ENCODE results near the gene FRAS1.
A peak's percentile ranks its signal among the peaks of the same experiment; 100 is the strongest.
"Not testable (repeated sequence)": the region's sequence is repeated elsewhere in the genome, so short reads cannot be mapped to it uniquely, and the experiment has no call there.

The FRAS1 gene

GRCh38 chr4:78057135-78057599 is at the start of gene FRAS1:
TSS of gene FRAS1 (plus strand) at chr4:78057323. CDS start at chr4:78058010, 687 bp downstream.
- DNase-seq: peak; percentile 27 to 35

- DNase-seq: not testable (repeated sequence)
Measured at GRCh38 chr4:78011003-78011402, 46.1 kb upstream of the FRAS1 start.

- no peak for DNase-seq
Measured at GRCh38 chr4:78014889-78015886, 41.9 kb upstream of the FRAS1 start.

GRCh38 chr4:78018271-78019049 is 38.7 kb upstream of the FRAS1 start:
- DNase-seq: no peak

GRCh38 chr4:78019414-78019813 is 37.7 kb upstream of the FRAS1 start:
- DNase-seq: no peak

GRCh38 chr4:78020677-78021076 is 36.4 kb upstream of the FRAS1 start:
- no peak for DNase-seq

- DNase-seq: no peak
Measured at GRCh38 chr4:78022517-78022916, 34.6 kb upstream of the FRAS1 start.

GRCh38 chr4:78024085-78024484 is 33.0 kb upstream of the FRAS1 start:
- no peak for DNase-seq

GRCh38 chr4:78024576-78025091 is 32.5 kb upstream of the FRAS1 start:
- no peak for DNase-seq

GRCh38 chr4:78031417-78031950 is 25.6 kb upstream of the FRAS1 start:
- no peak for DNase-seq

GRCh38 chr4:78032446-78032845 is 24.7 kb upstream of the FRAS1 start:
- no peak for DNase-seq

GRCh38 chr4:78032929-78033328 is 24.2 kb upstream of the FRAS1 start:
- no peak for DNase-seq

GRCh38 chr4:78033861-78034260 is 23.3 kb upstream of the FRAS1 start:
- DNase-seq: no peak

GRCh38 chr4:78038704-78039103 is 18.4 kb upstream of the FRAS1 start:
- DNase-seq: no peak

GRCh38 chr4:78039678-78040077 is 17.4 kb upstream of the FRAS1 start:
- no peak for DNase-seq

GRCh38 chr4:78040431-78040830 is 16.7 kb upstream of the FRAS1 start:
- no peak for DNase-seq

- DNase-seq: no peak
Measured at GRCh38 chr4:78047366-78047765, 9.8 kb upstream of the FRAS1 start.

- DNase-seq: peak; percentile 20 to 29
Measured at GRCh38 chr4:78056265-78057129, 626 bp upstream of the FRAS1 start.

- peak; percentile 20 to 35 for DNase-seq
Measured at GRCh38 chr4:78057600-78058550, 752 bp downstream of the FRAS1 start.

- peak; percentile 16 to 26 for DNase-seq
Measured at GRCh38 chr4:78058591-78059523, 1.7 kb downstream of the FRAS1 start.
